GM18907 (cell line): Measurements from ENCODE around the gene ENHO.
"Not testable (repeated sequence)": the region's sequence is repeated elsewhere in the genome, so short reads cannot be mapped to it uniquely, and the experiment has no call there.

ENCODE experiments used
- ATAC-seq: cut with Tn5 transposase; IDR thresholded peaks from one replicate; pipeline ENCODE4 v1.9.1; 2021; ENCODE audit warnings: mild to moderate bottlenecking, moderate library complexity; ENCODE audit not compliant: unreplicated experiment

Gene ENHO

GRCh38 chr9:34532041-34532440 lies 9.3 kb upstream of the ENHO start:
- ATAC-seq, result not testable (repeated sequence)

GRCh38 chr9:34526026-34526425 lies 3.2 kb upstream of the ENHO start:
- ATAC-seq, result no peak

- ATAC-seq, result no peak
Observed at GRCh38 chr9:34524349-34524748, 1.6 kb upstream of the ENHO start.

- peak; percentile 6 for ATAC-seq
Observed at GRCh38 chr9:34522091-34522887, 501 bp downstream of the ENHO start.

GRCh38 chr9:34521406-34522045 lies 1.3 kb downstream of the ENHO start:
- no peak for ATAC-seq

- ATAC-seq, result no peak
Observed at GRCh38 chr9:34520505-34521385, 2.0 kb downstream of the ENHO start.

- ATAC-seq, result no peak
Observed at GRCh38 chr9:34520096-34520495, 2.7 kb downstream of the ENHO start.

GRCh38 chr9:34519321-34520020 lies 3.3 kb downstream of the ENHO start:
- ATAC-seq, result no peak

GRCh38 chr9:34518896-34519295 lies 3.9 kb downstream of the ENHO start:
- ATAC-seq, result no peak

GRCh38 chr9:34518110-34518616 lies 4.6 kb downstream of the ENHO start:
- no peak for ATAC-seq

GRCh38 chr9:34517185-34517584 lies 5.6 kb downstream of the ENHO start:
- ATAC-seq, result no peak

GRCh38 chr9:34515959-34516358 lies 6.8 kb downstream of the ENHO start:
- no peak for ATAC-seq

- no peak for ATAC-seq
Observed at GRCh38 chr9:34514816-34515215, 8.0 kb downstream of the ENHO start.

- no peak for ATAC-seq
Observed at GRCh38 chr9:34514401-34514800, 8.4 kb downstream of the ENHO start.

GRCh38 chr9:34513567-34514214 lies 9.1 kb downstream of the ENHO start:
- ATAC-seq, result no peak

- ATAC-seq, result no peak
Observed at GRCh38 chr9:34512131-34513078, 10.4 kb downstream of the ENHO start.

GRCh38 chr9:34510497-34511468 lies 12.0 kb downstream of the ENHO start:
- no peak for ATAC-seq

- no peak for ATAC-seq
Observed at GRCh38 chr9:34508951-34509350, 13.8 kb downstream of the ENHO start.
